ENCODE data around the gene FZD7. TPM values are rescaled to one million over a fixed set of nuclear protein-coding genes. Genes with fewer than 3 reads are reported as not detected.

The FZD7 gene
- total RNA-seq, 1 experiment from 2014 or later, result 4.8 TPM

GRCh38 chr2:202040079-202040844 lies 6.6 kb downstream of the FZD7 start:
- Histone ChIP-seq H3K27ac (ENCODE audit: low read length) (no peak overlapping the region), H4K20me1 (ENCODE audit: low read length) (no peaks in the 10 kb centered on the region), H3K4me1 (ENCODE audit: insufficient read depth, low read length) (peaks cover 22% of the 10 kb centered on the region), H3K4me3 (ENCODE audit: low read length) (no peak overlapping the region), H3K79me2 (ENCODE audit: low read length) (no peaks in the 10 kb centered on the region), H3K4me2 (ENCODE audit: low read length) (no peak overlapping the region), H3K9me3 (ENCODE audit: low read length) (no peaks in the 10 kb centered on the region), H3K27me3 (ENCODE audit: low read length) (no peaks in the 10 kb centered on the region), H2AFZ (ENCODE audit: low read length) (no peak overlapping the region), H3K36me3 (ENCODE audit: low read depth, low read length) (no peaks in the 10 kb centered on the region), H3F3A (ENCODE audit: low read length, unreplicated experiment) (no peaks in the 10 kb centered on the region), H3K9me2 (replicated peaks; ENCODE audit: low read length) (no peaks in the 10 kb centered on the region), H3K9ac (ENCODE audit: low read length) (no peak overlapping the region)
- ChIA-PET CTCF (interaction anchor here (0.7 kb wide), 1 partner anchor 282 kb away, joined by 6 read pairs; no protein-coding TSS in a partner anchor), POLR2A (ENCODE audit: unreplicated experiment) (no interaction called here)
- no TSS peak for BruUV-seq (replicated peaks)
- intact Hi-C loops (cut with micrococcal nuclease), result no loop called here
- ATAC-seq, result no peak
- no peak for DNase-seq
- TF ChIP-seq EZH2 (IDR thresholded peaks at IDR 0.05; ENCODE audit: low read length, unreplicated experiment) (no peak), EZH2phosphoT487 (IDR thresholded peaks at IDR 0.05; ENCODE audit: borderline replicate concordance, low read length) (no peak), CTCF (conservative IDR thresholded peaks at IDR 0.05; ENCODE audit: low read depth, low read length) (no peak)

DNA sequence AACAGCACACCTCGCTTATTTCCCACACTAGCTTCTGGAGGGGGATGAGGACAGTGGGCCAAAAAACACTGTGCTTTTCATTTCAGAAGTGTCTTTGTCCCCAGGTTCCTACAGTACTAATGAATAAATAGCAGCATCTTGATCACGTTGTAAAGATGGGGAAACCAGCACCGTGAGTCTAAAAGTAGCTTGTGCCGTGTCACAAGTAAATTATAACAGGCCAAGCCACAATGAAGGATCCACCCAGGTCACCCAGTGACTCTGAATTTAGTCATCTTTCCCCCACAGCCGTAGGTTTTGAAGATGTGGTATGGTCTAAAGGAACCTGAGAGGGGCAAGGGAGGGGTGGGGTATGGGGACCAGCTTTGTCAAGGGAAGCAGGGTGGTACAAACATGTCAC lies 8.8 kb downstream of the FZD7 start:
- CTCF ChIA-PET, result no interaction called here
- Histone ChIP-seq H3K9ac (ENCODE audit: low read length) (no peak overlapping the region), H3K4me1 (ENCODE audit: insufficient read depth, low read length) (peaks cover 20% of the 10 kb centered on the region), H3K4me3 (ENCODE audit: low read length) (no peak overlapping the region), H3K4me2 (ENCODE audit: low read length) (no peak overlapping the region), H3K27ac (ENCODE audit: low read length) (no peak overlapping the region), H2AFZ (ENCODE audit: low read length) (peak overlapping the region; percentile 36; the same call in 1 of the 2 replicates), H3K9me3 (ENCODE audit: low read length) (no peaks in the 10 kb centered on the region), H3K9me2 (replicated peaks; ENCODE audit: low read length) (no peaks in the 10 kb centered on the region), H3K36me3 (ENCODE audit: low read depth, low read length) (no peaks in the 10 kb centered on the region), H3F3A (ENCODE audit: low read length, unreplicated experiment) (no peaks in the 10 kb centered on the region), H3K79me2 (ENCODE audit: low read length) (no peaks in the 10 kb centered on the region), H3K27me3 (ENCODE audit: low read length) (no peaks in the 10 kb centered on the region), H4K20me1 (ENCODE audit: low read length) (no peaks in the 10 kb centered on the region)
- DNase-seq, result peak; percentile 46
- intact Hi-C loops (cut with micrococcal nuclease), result no loop called here
- no peak for ATAC-seq
- POLR2A ChIA-PET (ENCODE audit: unreplicated experiment), result no interaction called here
- no TSS peak for BruUV-seq (replicated peaks)
- no peak for TF ChIP-seq EZH2 (IDR thresholded peaks at IDR 0.05; ENCODE audit: low read length, unreplicated experiment)

GRCh38 chr2:202043475-202043874 lies 9.8 kb downstream of the FZD7 start:
- ChIA-PET CTCF (no interaction called here), POLR2A (ENCODE audit: unreplicated experiment) (no interaction called here)
- Histone ChIP-seq H3K9me2 (replicated peaks; ENCODE audit: low read length) (no peaks in the 10 kb centered on the region), H3K27ac (ENCODE audit: low read length) (no peak overlapping the region), H3K79me2 (ENCODE audit: low read length) (no peaks in the 10 kb centered on the region), H3K36me3 (ENCODE audit: low read depth, low read length) (no peaks in the 10 kb centered on the region), H2AFZ (ENCODE audit: low read length) (no peak overlapping the region), H3K4me1 (ENCODE audit: insufficient read depth, low read length) (peaks cover 18% of the 10 kb centered on the region), H3K9ac (ENCODE audit: low read length) (no peak overlapping the region), H3K9me3 (ENCODE audit: low read length) (no peaks in the 10 kb centered on the region), H4K20me1 (ENCODE audit: low read length) (no peaks in the 10 kb centered on the region), H3K27me3 (ENCODE audit: low read length) (no peaks in the 10 kb centered on the region), H3F3A (ENCODE audit: low read length, unreplicated experiment) (no peaks in the 10 kb centered on the region), H3K4me2 (ENCODE audit: low read length) (no peak overlapping the region), H3K4me3 (ENCODE audit: low read length) (no peak overlapping the region)
- TF ChIP-seq EZH2phosphoT487 (IDR thresholded peaks at IDR 0.05; ENCODE audit: borderline replicate concordance, low read length) (no peak), EZH2 (IDR thresholded peaks at IDR 0.05; ENCODE audit: low read length, unreplicated experiment) (no peak), CTCF (conservative IDR thresholded peaks at IDR 0.05; ENCODE audit: low read depth, low read length) (no peak)
- BruUV-seq (replicated peaks), result no TSS peak
- no peak for DNase-seq
- intact Hi-C loops (cut with micrococcal nuclease), result no loop called here
- no peak for ATAC-seq

Data from PC-3 (cell line).